Kidney (tissue), 14 donors: Measurements from ENCODE around the gene MYL6B. TPM values are rescaled to one million over a fixed set of nuclear protein-coding genes. Genes with fewer than 3 reads are reported as not detected.

ENCODE experiments used
- DNase-seq, 5 donors: peaks; one replicate each; pipeline ENCODE4 v3.0.0-alpha.2; 2013 to 2020
- FAIRE-seq: peaks from 2 replicates; lab custom pipeline; 2012; peaks lifted over from hg19 to GRCh38; lab: Jason Lieb, UNC
- H3K27ac ChIP-seq, 2 donors: one replicate each; pipeline ENCODE4 v1.7.0; 2013; ENCODE audit warnings: low read depth in 2 of 2, low read length in 2 of 2, inconsistent platforms in 1 of 2
- H3K27me3 ChIP-seq: one replicate; pipeline ENCODE4 v1.7.1; 2013; ENCODE audit warnings: low read length, inconsistent platforms; ENCODE audit not compliant: control insufficient read depth, insufficient read depth
- H3K36me3 ChIP-seq, 3 donors: one replicate each; pipeline versions ENCODE4 v1.7.0 to v1.7.1; 2013; ENCODE audit warnings: low read length in 3 of 3, control low read depth in 1 of 3, inconsistent platforms in 1 of 3; ENCODE audit not compliant: insufficient read depth in 3 of 3, control insufficient read depth in 2 of 3
- H3K4me1 ChIP-seq, 3 donors: one replicate each; pipeline versions ENCODE4 v1.7.0 to v1.7.1; 2013; ENCODE audit warnings: low read length in 3 of 3, inconsistent platforms in 1 of 3, low read depth in 1 of 3; ENCODE audit not compliant: control insufficient read depth in 2 of 3, insufficient read depth in 2 of 3
- H3K4me3 ChIP-seq, 3 donors: one replicate each; pipeline versions ENCODE4 v1.7.0 to v1.8.1; 2013; ENCODE audit warnings: low read length in 3 of 3, control low read depth in 1 of 3, inconsistent platforms in 1 of 3
- H3K9ac ChIP-seq, 3 donors: one replicate each; pipeline versions ENCODE4 v1.7.0 to v1.7.1; 2013; ENCODE audit warnings: low read length in 3 of 3, control low read depth in 1 of 3, inconsistent platforms in 1 of 3
- H3K9me3 ChIP-seq, 3 donors: one replicate each; pipeline versions ENCODE4 v1.7.0 to v1.7.1; 2013; ENCODE audit warnings: low read length in 3 of 3, control low read depth in 1 of 3, inconsistent platforms in 1 of 3; ENCODE audit not compliant: control insufficient read depth in 2 of 3, insufficient read depth in 1 of 3
- intact Hi-C: fragments of 100-400 bp; cut with DNase I; formaldehyde crosslinking; loops from one replicate; pipeline ENCODE4 v1.11.1; 2022
- polyA plus RNA-seq: library from polyadenylated mRNA; stranded (reverse); fragments of 350-450 nt; fragmentation: Illumina TruSeq; extraction: RNeasy Lipid Tissue Mini Kit (QIAGEN cat#74804); gene quantifications from one replicate; pipeline ENCODE4 v1.2.3, GENCODE V29; 2014; ENCODE audit warnings: low read depth, low replicate concordance; ENCODE audit not compliant: insufficient read depth
- total RNA-seq: library from RNA; stranded (reverse); fragmentation: NEBNext Ultra II Directional; extraction: Animal tissue kit (Norgen Biotek cat#: 25700); gene quantifications from one replicate; pipeline ENCODE4 v1.2.1, GENCODE V29; 2021
- TF ChIP-seq, protein P1 (sequence below): IDR thresholded peaks from 3 replicates; pipeline ENCODE4 v1.5.1; 2012; ENCODE audit warnings: mild to moderate bottlenecking, moderate library complexity, borderline replicate concordance; ENCODE audit not compliant: insufficient read depth; ENCODE audit errors: extremely low read depth
- donor health status: control.
- donor health status: control.
- donor health status: control.
- donor health status: control.
- donor health status: control.
- donor health status: DM: yes; HTN: yes; CAD: no.
- donor health status: Normal renal cell carcinoma (clear cell type).

Gene MYL6B
- total and polyA plus RNA-seq, 2 donors from 2014 or later = 48.2 to 142 TPM

- Histone ChIP-seq H3K27ac (peak overlapping the region; percentile 88 to 90), H3K4me3 (peak overlapping the region; percentile 80 to 83 (median 82)), H3K9ac (peak overlapping the region; percentile 77 to 95 (median 90)), H3K27me3 (no peaks in the 10 kb centered on the region), H3K4me1 (peaks cover 11 to 25% (median 12%) of the 10 kb centered on the region in 3 donors), H3K9me3 (no peaks in the 10 kb centered on the region), H3K36me3 (peaks cover 4 to 20% (median 18%) of the 10 kb centered on the region in 3 donors)
- TF ChIP-seq, protein P1, sequence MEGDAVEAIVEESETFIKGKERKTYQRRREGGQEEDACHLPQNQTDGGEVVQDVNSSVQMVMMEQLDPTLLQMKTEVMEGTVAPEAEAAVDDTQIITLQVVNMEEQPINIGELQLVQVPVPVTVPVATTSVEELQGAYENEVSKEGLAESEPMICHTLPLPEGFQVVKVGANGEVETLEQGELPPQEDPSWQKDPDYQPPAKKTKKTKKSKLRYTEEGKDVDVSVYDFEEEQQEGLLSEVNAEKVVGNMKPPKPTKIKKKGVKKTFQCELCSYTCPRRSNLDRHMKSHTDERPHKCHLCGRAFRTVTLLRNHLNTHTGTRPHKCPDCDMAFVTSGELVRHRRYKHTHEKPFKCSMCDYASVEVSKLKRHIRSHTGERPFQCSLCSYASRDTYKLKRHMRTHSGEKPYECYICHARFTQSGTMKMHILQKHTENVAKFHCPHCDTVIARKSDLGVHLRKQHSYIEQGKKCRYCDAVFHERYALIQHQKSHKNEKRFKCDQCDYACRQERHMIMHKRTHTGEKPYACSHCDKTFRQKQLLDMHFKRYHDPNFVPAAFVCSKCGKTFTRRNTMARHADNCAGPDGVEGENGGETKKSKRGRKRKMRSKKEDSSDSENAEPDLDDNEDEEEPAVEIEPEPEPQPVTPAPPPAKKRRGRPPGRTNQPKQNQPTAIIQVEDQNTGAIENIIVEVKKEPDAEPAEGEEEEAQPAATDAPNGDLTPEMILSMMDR = no peak
- peak in 4 of 5 donors; percentile 47 to 84 (median 60) for DNase-seq
- no peak for FAIRE-seq
- intact Hi-C loops = loop anchor here (10.0 kb wide), 1 partner anchor 56 kb away; the partner anchor contains the start of gene SMARCC2
Measured at GRCh38 chr12:56128670-56129205, 23.6 kb upstream of the MYL6B start.

DNA sequence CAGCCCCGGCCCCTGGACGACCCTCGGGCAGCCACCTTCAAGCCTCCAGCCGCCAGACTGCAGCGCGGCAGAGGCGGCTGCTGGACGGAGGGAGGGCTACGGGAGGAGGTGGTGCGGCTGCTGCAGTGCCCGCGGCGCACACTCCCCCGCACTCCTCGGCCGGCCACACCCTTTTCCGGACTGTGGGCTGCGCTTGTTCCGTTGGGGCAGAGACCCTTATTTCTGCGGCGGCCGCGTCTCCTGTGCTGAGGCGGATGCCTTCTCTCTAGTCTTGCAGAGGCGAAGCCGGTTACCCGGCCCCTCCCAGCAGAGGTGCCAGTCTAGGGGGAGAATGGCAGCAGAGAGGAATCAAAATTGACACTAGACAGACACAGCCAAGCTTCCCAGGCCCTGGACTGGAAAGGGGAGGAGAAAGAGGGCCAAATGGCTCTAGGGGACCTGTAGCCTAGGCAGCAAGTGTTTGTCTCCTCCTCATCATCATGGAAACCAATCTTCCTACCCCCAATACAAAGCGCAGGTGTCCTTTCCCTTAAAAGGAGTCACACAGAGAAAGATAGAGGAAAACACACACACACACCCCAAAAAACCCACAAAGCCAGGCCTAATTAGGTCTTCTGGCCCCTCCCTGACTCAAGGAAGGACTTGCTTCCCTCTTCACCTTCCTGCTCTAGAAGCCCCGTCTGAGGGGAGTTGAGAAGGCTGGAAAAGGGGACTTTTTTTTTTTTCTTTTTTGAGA lies 23.0 kb upstream of the MYL6B start:
- peak; percentile 81 to 92 (median 87) for DNase-seq
- Histone ChIP-seq H3K4me3 (peak overlapping the region; percentile 80 to 83 (median 82)), H3K9me3 (no peaks in the 10 kb centered on the region), H3K27ac (peak overlapping the region; percentile 88 to 90), H3K4me1 (peaks cover 11 to 25% (median 12%) of the 10 kb centered on the region in 3 donors), H3K27me3 (no peaks in the 10 kb centered on the region), H3K9ac (peak overlapping the region; percentile 77 to 95 (median 90)), H3K36me3 (peaks cover 4 to 25% (median 24%) of the 10 kb centered on the region in 3 donors)
- no peak for FAIRE-seq
- intact Hi-C loops = loop anchor here (10.0 kb wide), 1 partner anchor 55 kb away; the partner anchor contains the start of gene SMARCC2
- TF ChIP-seq, protein P1 = no peak

DNA sequence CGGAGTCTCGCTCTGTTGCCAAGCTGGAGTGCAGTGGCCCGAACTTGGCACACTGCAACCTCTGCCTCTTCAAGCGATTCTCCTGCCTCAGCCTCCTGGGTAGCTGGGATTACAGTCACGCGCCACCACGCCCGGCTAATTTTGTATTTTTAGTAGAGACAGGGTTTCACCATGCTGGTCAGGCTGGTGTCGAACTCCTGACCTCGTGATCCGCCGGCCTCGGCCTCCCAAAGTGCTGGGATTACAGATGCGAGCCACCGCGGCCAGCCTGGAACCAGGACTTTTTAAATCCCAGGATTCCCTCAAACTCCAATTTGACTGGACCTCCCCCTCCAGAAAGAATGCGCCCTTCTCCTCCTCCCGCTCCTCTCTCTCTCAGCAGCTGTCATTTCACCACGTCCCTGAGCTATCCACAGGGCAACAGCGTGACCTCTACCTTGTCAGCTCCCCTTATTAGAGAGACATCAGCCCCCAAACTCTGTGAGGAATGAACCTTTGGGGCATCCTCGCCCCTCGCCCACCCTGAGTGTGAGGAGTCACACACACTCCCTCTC lies 22.4 kb upstream of the MYL6B start:
- H3K4me3 ChIP-seq = peak overlapping the region in 1 of 3 donors; percentile 80
- peaks cover 11 to 25% (median 12%) of the 10 kb centered on the region in 3 donors for H3K4me1 ChIP-seq
- H3K36me3 ChIP-seq = peaks cover 4 to 25% (median 24%) of the 10 kb centered on the region in 3 donors
- no peaks in the 10 kb centered on the region for H3K27me3 ChIP-seq
- no peak overlapping the region for H3K27ac ChIP-seq
- TF ChIP-seq, protein P1 = no peak
- DNase-seq = peak in 3 of 5 donors; percentile 21 to 63 (median 29)
- intact Hi-C loops = loop anchor here (10.0 kb wide), 1 partner anchor 55 kb away; the partner anchor contains the start of gene SMARCC2
- peak overlapping the region in 1 of 3 donors; percentile 90 for H3K9ac ChIP-seq
- H3K9me3 ChIP-seq = no peaks in the 10 kb centered on the region
- no peak for FAIRE-seq
